Right forelimb (tissue), 1 donor: Measurements from ENCODE around the gene P2RY14.

Experiments used
- DNase-seq: peaks from one replicate; pipeline ENCODE4 v3.0.0-alpha.2; 2018

Gene P2RY14

DNA sequence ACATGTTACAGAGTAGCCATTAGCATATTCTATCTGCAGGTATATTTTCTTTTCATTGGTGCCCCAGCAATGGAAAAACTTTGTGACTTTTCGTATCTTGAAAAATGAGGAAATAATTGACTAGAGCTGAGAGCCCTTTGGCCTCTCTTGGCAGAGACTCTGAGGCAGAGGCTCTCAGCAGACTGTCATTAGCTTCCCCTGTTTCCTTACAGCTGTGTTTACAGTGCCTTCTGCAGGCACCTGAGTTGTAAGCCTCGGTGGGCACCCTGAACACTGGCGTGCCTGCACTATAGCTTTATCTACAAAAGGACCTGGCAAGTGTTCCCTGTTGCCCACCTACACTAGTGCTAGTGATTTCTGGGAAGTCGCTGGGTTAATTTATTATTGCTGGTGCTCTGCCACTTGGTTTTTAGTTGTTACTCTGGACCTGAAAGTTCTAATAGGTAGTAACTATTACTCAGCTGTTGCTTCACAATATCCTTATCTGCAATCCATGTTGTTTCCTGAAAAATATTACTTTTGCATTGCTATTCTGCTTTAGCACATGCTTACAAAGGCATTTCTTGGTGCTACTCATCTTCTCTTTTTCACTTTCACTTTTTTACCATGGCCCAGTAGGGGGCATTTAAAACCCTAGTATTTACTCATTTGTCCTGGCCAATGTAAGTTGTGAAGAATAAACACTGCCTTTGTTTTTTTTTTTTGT, 67.5 kb downstream of the P2RY14 start:
- no peak for DNase-seq

DNA sequence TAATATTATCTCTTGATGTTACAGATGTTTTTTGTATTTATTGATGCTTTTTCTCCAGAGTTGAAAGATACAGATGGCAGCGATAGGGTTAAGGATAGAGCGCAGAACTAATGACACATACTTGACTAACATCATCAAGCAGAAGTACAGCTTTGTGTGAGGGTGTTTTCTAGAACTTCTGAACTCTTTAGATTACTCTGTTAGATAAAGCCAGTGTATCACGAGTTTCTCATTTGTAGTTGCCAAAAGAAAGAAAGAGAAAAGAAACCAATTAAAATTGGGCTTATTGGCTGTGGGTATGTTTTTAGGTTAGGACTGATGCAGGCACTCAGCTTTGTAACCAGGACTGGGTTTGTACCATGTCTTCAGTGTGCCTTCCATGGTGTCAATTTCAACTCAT, 68.7 kb downstream of the P2RY14 start:
- no peak for DNase-seq

DNA sequence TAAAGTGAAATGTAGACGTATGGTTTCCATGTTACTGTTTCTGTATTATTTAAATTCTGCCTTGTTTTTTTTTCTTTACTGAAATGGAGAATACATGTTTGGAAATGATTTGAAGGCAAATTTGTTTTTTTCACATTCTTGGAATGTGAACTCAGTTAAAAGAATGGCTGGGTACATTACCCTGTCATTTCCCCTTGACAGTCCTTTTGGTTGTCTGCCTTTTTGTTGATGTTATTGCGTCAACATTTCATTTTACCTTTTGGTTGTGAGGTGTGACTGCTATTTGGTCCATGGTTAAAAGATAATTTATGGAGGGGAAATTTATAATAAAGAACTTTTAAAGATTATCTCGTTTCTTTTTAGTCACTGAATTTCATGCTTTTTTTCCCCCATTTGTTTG, 72.1 kb downstream of the P2RY14 start:
- no peak for DNase-seq

DNA sequence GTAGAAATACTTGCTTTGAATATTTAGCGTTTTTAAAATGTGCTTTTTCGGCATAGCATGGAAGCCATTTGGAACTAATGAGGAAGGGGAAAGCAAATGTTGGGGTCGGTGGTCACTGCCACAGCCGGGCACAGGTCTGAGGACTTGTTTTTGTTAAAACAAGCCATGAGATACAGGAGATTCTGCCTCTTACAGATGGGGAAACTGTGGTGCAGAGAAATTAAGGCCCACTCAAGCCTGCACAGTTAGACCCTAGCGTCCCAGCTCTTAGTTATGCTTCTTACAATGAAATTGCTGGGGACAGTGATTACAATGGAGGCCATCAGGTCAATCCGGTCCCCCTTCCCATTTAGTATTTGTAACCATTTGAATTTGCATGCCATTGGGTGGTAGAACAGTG, 72.9 kb downstream of the P2RY14 start:
- DNase-seq: no peak

DNA sequence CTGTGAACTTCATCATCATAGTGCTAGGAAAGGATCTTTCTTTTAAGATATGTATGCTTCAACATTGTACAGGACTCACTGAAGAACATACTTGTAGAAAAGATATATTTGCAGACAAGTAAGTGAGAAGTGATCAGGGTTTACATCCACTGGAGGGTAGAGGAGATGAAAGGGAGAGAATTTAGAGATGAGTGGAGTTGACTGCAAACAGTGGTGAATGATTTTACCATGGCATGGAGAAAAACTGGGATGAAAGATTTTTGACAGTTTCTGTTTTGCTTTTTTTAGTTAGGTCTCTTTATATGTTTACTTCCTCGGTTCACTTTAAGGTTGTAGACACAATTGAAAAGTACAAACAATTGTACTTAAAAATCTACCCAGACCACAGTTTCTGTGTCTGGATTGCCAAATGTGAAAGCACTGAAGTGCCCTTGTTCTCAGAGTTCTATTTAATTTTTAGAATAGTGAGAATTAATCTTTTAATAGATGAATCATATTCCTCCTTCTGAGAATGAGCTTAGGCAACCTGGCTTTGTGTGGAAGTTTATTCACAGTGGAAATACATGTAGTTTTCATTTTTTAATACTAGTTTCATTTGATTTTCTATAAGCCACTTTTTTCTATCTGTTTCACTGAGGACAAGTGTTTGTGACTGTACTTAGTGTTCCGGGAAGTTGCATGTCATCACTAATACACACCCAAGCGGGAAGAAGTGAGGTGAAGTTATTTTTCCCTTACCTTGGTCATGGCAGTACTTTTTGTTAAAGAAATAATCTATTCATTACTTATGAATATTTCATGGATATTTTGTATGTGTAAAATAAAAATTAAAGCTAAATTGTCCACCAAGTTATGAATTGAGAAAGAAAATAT, 73.6 kb downstream of the P2RY14 start:
- no peak for DNase-seq

DNA sequence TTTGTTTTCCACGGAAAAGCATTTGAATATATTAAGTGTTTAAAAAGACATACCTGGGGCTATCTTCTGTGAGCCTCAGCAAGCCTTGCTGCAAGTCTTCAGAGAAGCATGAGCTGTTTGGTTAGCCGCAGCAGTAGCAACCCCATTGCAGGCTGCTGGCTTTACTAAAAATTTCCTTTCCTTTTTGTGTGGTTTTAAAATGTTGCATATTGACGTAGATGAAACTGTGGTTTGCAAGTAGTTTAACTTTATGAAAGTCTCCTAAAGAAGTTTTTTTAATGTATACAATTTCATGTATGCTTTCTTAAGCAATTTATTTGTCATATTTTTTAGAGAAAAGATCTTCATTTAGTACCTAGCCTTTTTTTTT, 75.3 kb downstream of the P2RY14 start, which contains the start of gene GPR171:
TSS of gene GPR171 (minus strand) at position 166 of the 370 bp plus-strand sequence. CDS start 3,830 bp downstream, outside the sequence.
- DNase-seq: no peak

DNA sequence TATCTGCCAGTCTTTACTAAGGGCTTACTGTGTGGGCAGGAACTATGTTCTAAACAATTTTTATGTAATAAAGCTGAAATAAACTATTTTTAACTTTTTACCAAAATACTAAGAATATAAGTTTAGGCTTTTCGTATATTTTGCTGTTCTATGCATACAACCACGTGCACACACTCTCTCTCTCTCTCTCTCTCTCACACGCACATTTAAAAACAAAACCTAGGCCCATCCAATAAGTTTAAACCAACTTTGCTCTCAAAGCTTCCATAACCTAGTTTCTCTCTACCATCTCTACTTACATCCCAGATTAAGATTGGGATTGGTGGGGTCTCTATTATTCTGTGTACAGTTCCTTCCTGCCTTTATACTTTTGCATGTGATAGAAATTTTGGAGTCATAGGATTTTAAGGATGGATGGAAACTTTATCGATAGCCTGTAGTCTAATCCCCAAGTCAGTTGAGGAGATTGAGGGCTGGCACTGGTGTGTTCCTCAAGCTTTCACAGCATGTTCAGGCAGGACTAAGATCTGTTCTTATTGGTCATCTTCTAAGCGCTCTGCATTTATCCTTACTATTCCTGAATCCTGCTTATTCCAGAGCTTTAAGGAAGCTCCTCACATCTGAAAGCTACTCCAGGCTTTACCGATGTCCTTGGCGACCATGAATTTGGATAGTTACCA, 77.2 kb downstream of the P2RY14 start:
- no peak for DNase-seq

DNA sequence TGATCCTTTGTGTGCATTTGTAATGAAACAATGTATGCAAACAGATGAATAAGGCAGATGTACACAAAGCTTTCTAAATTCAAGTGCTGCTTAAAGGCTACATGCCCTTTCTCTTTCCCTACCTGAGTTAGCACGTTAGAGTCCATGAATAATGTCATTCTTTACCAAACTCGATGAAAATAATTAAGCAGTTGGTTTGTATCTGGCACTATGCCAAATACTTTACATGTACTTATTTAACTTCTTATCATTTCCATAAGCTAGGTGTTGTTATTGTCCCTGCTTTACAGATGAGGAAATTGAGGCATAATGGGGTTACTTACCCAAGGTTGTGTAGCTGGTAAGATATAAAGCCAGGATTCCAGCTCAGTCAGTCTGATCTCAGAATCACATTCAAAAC, 77.8 kb downstream of the P2RY14 start:
- DNase-seq: no peak

DNA sequence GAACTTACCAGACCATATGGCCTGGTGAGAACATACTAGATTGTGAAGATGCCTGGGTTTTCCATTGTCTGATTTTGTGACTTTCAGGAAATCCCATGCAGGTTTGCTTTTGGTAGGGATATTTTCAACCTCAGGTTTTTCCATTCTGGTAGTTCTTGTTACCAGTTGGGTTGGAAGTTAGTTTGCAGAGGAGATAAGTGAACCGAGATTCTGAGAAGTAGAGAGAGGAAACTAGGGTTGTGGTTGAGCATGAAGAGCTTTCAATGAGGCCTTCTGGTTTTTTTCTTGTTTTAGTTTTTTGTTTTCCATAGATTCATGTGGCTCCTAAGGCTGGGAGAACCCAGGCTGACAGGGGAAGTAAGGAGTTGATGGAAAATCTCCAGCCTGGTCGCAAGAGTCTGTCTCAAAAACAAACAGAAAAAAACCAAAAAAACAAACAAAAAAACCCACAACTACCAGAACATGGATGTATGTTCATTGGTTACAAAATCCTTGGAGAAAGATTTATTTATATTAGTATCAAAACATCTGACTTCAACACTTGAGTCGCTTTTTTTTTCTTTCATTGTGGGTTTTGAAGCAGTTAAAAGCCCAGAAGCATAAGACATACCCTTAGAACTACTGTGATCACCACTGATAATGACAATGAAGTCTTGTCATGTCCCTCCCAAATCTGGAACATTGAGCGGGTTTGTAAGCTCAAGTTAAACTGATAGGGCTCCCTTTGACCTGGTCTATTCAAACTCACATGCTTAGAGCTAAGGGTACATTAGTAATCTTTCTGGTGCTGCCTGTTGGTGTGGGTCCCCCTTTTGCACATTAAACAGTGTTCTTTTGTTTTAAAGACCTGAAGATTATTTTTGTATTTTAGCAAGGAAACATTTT, 78.5 kb downstream of the P2RY14 start:
- no peak for DNase-seq

DNA sequence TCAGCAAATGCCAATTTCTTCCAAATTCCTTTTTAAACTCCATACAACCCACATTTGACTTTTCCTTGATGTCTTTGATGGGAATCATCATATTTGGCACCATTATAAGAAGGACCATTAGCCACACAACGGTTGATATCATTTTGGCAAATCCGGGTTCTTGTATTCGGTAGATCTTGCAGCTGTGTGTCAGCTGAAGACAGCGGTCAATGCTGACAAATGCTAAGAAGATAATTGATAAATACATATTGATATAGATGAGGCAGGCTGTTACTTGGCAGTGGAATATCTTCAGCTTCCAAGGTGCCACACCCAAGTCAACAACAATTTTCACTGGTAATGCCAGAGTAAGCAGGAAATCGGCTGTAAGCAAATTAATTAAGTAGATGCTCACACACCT, 79.5 kb downstream of the P2RY14 start:
- DNase-seq: no peak

DNA sequence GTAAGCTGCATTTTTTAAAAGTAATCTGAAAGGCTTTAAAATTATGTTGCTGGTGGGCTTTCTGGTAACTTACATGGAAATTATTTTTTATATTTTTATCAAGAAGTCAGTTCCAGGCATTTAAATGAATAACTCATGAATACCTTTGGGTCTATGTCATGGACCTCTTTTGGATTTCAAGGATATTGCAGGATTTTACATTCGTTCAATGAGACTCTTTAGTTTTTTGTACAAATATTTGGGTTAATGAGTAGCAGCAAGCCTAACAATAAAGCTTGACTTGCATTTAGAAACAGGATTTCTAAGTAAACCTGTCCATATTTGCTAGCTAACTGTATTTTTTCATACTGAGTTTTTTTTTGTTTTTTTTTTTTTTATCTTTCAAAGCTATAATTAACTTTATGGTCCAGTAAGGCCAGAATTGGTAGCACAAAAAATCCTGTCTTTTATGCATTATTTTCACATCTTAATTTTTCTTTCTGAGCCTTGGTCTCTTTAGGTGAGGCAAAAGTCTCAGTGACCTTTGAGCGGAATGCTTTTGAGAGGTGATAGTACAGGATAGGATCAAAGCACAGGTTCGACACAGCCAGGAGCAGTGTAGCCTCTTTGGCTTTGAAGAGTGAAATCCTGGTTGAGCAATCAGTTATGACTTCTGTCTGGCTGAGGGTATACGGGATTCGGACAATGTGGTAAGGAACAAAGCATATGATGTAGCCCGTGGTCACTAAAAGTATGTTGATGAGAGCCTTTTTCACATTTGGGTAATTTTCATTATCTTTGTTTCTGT, 80.2 kb downstream of the P2RY14 start:
- no peak for DNase-seq

DNA sequence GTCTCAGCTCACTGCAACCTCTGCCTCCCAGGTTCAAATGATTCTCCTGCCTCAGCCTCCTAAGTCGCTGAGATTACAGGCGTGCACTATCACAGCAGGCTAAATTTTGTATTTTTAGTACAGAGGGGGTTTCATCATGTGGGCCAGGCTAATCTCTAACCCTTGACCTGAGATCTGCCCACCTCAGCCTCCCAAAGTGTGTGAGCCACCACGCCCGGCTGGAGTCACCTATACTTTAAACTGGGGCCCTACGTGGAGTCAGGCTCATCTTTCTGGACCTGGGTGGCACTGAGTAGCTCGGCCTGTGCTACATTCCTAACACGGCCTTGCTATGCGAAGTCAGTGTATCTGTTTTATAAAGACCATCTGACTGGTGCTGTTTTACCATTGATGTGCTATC, 81.1 kb downstream of the P2RY14 start:
- DNase-seq: no peak

DNA sequence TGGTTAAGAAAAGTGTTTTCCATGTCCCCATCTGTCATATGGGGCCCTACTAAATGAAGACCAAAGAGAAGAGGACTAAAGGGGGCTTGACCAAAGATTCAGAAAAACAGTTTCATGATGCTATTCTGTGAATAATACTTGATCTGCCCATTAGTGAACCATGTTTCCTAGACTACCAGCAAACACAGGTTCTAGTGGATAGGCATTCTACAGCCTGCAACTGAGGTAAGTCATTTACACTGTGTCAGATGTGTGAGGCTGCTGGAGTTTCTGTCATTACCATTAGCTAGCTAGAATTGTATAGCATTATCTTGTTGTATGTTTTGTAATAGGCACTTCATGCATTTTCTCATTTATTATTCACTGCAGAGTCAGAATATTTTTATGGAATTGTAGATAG, 81.9 kb downstream of the P2RY14 start:
- no peak for DNase-seq

DNA sequence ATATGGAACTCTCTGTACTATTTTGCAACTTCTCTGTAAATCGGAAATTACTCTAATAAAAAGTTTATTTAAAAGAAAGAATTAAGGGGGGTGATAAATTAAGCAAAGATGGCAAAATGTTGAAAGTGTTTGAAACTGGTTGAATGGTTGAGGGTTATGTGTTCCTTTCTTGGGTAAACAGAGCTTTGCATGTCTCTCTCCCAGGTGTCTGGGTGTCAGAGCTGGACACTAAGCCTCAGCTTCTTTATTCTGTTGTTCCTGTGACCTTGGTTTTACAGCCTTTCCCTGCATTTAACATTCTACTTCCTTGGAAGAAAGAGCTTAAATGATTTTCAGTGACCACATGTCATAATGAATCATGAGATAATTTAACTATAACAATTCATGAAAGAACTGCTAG, 82.5 kb downstream of the P2RY14 start:
- no peak for DNase-seq

DNA sequence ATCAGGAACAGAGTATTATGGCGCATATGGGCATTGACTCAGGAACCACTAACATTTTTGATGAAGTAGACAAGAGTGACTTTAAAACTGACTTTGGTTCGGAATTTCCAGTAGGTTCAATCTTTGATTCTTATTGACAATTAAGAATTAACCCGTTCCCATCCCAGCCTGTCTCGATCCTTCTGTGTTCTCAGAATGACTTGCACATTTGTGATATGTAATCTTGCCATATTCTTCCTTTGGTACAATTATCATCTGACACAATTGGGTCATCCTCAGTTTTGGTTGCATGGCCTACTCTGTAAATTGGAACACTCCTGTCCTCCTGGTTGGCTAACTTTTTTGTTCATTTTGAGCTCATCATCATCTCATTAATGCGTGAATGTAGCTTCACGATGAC, 85.8 kb downstream of the P2RY14 start:
- no peak for DNase-seq

DNA sequence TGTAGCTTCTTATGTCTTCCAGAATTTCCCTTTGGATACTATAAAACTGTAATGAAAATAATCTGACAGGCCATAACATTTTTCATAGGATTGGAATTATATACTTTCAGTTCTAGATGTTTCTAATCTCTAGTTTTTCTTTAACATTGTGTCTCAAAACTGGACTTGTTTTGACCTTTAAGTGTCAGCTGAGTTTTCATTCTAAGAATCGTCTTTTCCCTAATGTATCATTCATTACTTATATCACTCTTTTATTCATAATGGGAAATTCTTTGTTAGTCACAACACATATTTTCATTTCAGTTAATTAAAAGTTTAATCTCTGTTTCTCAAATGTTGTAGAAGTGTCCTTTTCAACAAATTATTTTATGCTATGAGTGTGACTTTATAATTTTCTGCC, 87.2 kb downstream of the P2RY14 start:
- no peak for DNase-seq

DNA sequence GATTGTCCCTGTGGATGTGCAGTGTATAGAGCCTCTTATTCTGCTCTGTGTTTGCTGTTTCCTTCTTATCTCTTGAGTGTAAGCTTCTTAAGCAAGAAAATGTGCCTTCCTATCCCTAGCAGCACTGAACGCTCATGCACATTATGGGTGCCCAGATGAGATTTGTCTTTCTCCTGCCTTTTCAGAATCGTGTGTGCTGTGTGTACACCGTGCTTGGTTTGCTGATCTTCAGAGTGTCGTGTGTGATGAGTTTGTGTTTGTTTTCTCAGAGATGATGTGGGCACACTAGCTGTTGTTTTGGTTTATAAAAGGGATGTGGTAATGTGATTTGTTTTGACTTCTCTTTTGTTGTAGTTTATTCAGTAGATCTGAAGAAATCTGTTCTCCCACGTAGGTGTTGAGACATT, 95.1 kb downstream of the P2RY14 start:
- no peak for DNase-seq

DNA sequence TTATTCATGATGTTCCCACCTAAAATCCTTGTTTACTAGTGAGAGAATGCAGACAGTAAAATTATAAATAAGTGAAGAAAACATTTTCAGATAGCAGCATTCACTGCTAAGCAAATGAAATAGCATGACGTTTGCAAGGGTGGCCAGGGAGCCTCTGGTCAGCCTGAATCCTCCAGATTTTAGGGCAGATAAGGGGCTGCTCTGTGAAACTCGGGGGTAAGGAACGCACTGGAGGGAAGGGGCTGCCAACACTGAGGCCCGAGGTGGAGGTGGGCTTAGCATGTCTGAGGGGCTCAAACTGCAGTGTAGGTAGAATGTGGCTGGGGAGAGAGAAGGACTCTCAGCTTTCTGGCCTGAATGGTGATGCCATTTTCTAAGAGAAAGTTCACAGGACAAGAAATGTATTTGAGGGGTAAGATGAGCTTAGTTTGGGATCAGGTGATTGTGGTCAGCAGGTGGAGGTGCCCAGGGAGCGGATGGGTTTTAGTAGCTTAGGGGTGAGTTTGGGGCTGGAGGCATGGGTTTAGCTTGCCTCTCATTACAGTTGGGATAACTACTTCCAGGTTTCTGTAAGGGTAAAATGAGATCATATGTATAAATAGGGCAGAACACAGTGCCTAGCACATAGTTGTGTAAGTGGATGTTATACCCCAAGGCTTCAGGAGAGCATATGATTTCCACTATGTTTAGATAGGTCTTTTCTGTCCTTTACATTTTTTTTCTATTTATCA, 95.8 kb downstream of the P2RY14 start:
- DNase-seq: no peak

DNA sequence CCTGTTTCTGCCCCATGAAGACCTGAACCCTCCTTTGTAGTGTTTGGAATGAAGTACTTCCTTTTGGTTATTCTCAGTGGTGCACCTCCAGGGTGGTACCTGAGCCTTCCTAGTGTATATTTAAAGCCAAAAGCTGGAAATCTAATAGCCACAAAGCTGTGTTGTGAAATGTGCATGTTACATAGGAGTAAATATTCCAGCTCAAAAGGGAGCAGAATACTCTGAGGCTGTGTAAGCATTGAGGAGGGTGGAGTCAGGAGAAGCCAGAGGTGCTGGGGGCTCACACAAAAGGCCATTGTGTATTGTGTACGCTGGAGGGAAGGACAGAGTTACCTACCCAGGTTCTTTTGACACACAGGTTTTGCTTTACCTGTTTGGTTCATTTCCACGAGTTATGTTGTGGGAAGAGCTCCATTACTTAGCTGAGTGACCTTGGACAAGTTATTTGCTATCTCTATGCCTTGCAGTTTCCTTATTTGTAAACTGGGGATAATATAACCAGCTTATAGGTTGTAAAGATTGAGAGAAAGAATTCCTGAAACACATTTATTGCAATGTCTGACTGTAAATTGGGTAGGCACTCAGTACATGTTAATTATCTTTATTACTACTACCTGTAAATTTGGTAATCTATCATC, 100.0 kb downstream of the P2RY14 start:
- no peak for DNase-seq

DNA sequence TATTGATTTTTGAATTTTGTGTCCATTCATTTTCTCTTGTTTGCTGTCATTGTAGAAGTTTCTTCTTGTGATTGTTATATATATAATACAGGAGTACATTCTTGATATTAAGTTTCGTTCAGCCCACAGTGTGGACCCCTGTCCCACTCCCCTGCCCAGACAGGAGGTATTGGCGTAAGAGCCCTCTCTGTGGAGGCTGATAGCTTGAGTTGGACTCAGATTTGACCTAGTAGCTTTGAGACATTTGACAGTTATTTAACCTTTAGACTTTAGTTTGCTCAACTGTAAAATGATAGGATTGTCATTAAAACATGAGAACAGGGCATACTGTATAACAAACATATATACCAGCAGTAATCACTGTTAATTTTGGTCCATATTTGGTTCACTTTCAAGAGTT, 102.4 kb downstream of the P2RY14 start:
- no peak for DNase-seq

DNA sequence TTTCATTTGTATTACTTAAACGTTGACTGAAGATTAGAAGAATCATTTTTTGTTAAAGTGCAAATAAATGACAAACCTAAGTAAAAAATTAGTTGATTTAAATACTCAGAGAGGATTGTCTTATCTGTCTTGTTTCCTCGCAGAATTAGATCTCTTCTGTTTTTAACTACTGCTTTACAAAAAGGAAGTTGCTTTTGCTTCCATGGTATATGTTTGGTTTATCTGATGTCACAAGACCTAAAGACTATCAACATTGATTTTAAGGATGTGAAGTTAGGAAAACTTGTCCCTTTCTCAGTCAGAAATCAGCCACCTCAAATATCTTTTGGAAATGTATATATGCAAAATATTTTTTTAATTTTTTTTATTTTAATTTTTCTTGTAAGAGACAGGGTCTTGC, 104.0 kb downstream of the P2RY14 start:
- no peak for DNase-seq
